GM12864 (cell line): ENCODE results near the gene LRRC4B.
"Not testable (repeated sequence)": the region's sequence is repeated elsewhere in the genome, so short reads cannot be mapped to it uniquely, and the experiment has no call there.

Source experiments
- DNase-seq: peaks from one replicate; pipeline ENCODE4 v3.0.0-alpha.2; 2011; ENCODE audit warnings: low read depth
- H3K4me3 ChIP-seq: 2 replicates; pipeline ENCODE4 v1.5.1; 2011; ENCODE audit warnings: mild to moderate bottlenecking, low read depth, low read length, control low read depth
- TF ChIP-seq, protein P1 (sequence below): IDR thresholded peaks from 2 replicates; pipeline ENCODE4 v1.5.1; 2011; ENCODE audit warnings: low read depth, mild to moderate bottlenecking, moderate library complexity, low read length, control low read depth, inconsistent platforms; ENCODE audit errors: missing control alignments

LRRC4B gene, protein sequence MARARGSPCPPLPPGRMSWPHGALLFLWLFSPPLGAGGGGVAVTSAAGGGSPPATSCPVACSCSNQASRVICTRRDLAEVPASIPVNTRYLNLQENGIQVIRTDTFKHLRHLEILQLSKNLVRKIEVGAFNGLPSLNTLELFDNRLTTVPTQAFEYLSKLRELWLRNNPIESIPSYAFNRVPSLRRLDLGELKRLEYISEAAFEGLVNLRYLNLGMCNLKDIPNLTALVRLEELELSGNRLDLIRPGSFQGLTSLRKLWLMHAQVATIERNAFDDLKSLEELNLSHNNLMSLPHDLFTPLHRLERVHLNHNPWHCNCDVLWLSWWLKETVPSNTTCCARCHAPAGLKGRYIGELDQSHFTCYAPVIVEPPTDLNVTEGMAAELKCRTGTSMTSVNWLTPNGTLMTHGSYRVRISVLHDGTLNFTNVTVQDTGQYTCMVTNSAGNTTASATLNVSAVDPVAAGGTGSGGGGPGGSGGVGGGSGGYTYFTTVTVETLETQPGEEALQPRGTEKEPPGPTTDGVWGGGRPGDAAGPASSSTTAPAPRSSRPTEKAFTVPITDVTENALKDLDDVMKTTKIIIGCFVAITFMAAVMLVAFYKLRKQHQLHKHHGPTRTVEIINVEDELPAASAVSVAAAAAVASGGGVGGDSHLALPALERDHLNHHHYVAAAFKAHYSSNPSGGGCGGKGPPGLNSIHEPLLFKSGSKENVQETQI

DNA sequence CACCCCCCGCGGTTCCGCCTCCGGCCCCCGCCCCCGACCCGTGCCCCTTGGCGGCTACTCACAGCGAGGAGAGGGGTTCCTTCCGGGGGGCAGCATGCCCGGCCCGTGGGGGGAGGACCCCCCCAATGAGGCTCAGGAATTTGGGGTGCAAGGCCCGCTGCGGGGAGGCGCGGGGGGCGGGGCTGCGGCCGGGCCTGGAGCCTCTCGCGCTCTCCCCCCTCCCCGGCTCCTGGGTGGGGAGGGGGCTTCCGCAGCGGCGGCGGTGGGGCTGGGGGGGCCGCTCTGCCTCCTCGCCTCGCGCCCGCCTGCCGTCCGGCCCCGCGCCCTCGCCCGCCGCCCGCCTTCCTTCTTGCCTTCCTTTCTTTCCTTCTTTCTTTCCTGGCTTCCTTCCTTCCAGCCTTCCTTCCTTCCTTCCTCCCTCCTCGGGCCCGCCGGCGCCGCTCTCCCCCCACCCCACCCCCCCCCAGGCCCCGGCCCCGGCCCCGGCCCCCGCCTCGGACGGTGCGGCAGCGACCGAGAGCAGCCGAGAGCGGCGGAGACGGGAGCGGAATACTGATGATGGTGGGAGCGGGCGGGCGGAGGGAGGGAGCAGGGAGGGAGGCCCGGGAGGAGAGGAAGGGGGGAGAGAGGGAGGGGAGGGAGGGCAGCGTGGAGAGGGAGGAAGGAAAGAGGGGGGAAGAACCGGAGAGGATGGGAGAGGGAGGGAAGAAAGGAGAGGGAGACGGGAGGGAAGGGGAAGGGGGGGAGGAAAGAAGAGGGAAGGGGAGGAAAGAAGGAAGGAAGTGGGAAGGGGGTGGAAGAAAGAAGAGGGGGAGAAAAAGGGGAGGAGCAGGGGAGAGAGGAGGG, at the start of gene LRRC4B:
Gene LRRC4B, minus strand, starts transcription at position 554 of the 846 bp plus-strand sequence. CDS start 19,597 bp downstream, outside the sequence.
- H3K4me3 ChIP-seq: no peak within 1 kb of the TSS
- DNase-seq: no peak
- TF ChIP-seq, protein P1, sequence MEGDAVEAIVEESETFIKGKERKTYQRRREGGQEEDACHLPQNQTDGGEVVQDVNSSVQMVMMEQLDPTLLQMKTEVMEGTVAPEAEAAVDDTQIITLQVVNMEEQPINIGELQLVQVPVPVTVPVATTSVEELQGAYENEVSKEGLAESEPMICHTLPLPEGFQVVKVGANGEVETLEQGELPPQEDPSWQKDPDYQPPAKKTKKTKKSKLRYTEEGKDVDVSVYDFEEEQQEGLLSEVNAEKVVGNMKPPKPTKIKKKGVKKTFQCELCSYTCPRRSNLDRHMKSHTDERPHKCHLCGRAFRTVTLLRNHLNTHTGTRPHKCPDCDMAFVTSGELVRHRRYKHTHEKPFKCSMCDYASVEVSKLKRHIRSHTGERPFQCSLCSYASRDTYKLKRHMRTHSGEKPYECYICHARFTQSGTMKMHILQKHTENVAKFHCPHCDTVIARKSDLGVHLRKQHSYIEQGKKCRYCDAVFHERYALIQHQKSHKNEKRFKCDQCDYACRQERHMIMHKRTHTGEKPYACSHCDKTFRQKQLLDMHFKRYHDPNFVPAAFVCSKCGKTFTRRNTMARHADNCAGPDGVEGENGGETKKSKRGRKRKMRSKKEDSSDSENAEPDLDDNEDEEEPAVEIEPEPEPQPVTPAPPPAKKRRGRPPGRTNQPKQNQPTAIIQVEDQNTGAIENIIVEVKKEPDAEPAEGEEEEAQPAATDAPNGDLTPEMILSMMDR: no peak

DNA sequence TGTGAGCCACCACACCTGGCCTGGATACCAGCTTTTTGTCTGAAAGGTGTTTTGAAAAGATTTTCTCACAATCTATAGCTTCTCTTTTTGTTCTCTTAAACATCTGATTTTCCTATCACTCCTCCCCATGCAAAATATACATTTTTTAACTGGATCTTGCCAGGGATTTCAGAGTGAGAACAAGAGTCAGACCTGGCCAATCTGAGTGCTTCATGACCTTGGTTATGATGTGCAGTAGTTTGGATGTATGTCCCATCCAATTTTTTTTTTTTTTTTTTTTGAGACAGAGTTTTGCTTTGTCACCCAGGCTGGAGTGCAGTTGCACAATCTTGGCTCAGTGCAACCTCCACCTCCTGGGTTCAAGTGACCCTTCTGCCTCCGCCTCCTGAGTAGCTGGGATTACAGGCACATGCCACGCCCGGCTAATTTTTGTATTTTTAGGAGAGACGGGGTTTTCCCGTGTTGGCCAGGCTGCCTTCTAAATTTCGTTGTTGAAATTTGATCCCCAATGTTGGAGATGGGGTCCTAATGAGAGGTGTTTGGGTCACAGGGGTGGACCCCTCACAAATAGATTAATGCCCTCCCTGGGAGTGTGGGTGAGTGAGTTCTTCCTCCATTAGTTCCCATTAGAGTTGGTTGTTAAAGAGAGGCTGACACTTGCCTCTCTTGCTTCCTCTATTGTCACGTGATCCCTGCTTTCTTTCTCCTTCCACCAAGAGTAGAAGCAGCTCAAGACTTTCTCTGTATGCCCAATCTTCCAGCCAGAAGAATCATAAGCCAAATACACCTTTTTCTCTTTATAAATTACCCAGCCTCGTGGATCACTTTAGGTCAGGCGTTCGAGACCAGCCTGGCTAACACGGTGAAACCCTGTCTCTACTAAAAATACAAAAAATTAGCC, 44.5 kb upstream of the LRRC4B start:
- not testable (repeated sequence) for DNase-seq, H3K4me3 ChIP-seq

DNA sequence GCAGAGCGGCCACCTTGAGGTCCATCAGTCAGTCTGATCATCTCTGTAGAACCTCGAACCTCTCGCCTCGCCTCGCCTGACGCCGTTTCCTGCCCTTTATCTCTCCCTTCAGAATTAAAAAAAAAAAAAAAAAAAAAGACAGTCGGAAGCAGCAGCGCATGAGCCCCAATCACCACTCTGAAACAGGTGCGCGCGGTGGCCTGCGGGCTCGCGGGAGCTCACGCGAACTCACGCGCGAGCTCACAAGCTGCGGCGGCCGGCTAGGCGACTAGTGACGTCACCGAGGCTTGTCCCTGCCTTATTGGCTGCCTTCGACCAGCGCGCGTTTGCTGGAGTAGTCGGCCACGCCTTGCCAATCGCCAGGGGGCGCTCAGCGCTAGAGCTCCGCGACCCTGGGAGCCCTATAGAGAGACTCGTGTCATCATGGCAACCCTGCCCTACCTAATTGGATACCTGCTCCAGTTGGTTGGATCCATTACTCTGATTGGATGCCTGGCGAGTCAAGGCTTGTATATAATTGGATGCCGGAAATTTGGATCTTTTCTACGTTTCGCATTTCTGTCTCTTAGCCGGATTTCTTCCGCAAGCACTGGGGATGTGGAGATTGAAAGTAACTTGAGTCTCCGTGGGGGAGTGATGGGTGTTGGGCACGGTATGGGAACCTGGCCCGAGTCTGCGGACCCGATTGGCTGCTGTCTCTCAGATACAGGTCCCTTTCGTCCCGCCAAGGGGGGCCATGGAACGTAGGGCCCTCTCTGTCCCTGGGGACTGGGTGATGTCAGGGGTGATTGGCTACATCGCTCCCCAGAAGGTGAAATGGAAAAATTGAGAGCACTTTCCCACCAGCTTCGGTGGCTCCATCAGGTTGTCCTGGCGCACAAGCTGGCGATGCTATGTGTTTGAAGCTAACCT, 39.9 kb upstream of the LRRC4B start:
- TF ChIP-seq, protein P1: peak; percentile 67
- peak; percentile 56 for DNase-seq
- H3K4me3 ChIP-seq: no peak overlapping the region

DNA sequence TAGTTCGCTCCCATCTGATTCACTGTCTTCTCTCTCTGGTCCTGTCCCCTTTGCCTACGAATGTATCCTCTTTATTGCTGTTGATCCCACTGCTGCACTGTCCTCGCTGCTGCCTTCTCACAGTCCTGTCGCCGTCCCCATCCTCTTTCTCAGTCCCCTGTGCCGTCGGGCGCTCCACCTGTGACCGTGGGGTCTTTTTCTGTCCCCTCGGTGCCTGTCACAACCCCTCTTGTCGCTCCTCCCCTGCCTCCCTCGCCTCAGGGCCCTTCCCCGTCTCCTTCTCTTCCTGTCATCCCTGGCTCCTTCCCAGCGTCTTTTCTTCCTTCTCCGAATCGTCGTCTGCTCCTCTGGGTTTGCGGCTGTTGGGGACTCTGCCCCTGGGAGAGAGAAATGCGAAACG, 39.2 kb upstream of the LRRC4B start:
- no peak overlapping the region for H3K4me3 ChIP-seq
- DNase-seq: no peak
- TF ChIP-seq, protein P1: no peak

DNA sequence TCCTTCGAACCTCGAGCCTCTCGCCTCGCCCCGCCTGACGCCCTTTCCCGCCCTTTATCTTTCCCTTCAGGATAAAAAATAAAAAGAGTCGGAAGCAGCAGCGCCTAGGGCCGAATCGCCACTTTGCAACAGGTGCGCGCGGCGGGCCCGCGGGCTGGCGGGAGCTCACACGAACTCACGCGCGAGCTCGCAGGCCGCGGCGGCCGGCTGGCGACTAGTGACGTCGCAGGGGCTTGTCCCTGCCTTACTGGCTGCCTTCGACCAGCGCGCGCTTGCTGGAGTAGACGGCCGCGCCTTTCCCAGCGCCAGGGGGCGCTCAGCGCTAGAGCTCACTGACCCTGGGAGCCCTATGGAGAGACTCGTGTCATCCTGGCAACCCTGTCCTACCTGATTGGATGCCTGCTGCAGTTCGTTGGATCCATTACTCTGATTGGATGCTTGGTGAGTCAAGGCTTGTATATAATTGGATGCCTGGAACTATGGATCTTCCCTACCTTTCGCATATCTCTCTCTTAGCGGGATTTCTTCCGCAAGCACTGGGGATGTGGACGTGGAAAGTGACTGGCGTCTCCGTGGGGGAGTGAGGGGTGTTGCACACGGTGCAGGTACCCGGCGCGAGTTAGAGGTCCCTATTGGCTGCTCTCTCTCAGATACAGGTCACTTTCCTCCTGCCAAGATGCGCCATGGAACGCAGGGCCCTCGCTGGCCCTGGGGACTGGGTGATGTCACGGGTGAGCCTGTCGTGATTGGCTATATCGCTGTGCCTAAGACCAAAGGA, 38.0 kb upstream of the LRRC4B start:
- H3K4me3 ChIP-seq, DNase-seq: not testable (repeated sequence)

DNA sequence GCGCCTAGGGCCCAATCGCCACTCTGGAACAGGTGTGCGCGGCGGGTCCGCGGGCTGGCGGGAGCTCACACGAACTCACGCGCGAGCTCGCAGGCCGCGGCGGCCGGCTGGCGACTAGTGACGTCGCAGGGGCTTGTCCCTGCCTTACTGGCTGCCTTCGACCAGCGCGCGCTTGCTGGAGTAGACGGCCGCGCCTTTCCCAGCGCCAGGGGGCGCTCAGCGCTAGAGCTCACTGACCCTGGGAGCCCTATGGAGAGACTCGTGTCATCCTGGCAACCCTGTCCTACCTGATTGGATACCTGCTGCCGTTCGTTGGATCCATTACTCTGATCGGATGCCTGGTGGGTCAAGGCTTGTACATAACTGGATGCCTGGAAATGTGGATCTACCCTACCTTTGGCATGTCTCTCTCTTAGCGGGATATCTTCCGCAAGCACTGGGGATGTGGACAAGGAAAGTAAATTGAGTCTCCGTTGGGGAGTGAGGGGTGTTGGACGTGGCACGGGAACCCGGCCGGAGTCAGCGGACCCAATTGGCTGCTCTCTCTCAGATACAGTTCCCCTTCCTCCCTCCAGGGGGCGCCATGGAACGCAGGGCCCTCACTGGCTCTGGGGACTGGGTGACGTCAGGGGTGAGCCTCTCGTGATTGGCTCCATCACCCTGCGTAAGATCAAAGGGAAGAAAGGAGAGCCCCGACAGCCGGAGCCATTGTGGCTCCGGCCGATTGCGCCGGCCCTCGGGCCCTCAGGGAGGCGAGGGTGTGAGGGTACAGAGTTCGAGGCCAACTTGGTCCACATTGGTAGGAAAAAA, 36.2 kb upstream of the LRRC4B start:
- not testable (repeated sequence) for DNase-seq, H3K4me3 ChIP-seq

DNA sequence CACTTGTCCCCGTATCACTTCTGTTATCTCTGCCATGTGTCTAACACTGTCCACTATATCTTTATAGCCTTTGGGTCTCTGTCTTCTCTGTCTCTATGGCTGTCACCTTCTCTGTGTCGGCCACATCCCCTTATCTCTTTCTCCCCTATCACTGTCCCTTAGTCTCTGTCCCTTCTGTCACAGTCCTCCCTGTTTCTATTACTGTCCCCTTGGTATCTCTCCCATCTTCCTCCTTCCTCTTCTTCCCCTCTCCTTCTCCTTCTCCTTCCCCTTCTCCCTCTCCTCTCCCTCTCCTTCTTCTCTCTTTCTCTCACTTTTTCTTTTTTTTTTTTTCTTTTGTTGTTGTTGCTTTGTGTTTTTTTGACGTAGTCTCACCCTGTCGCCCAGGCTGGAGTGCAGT, 34.7 kb upstream of the LRRC4B start:
- TF ChIP-seq, protein P1: no peak
- no peak overlapping the region for H3K4me3 ChIP-seq
- no peak for DNase-seq
